ENCODE results near the gene KCNQ4.

- TF ChIP-seq CTCF (IDR thresholded peaks at IDR 0.05): no peak
- no peak for TF ChIP-seq POLR2A (IDR thresholded peaks at IDR 0.05)
Observed at GRCh38 chr1:40794048-40794447, 10.5 kb downstream of the KCNQ4 start.
